Activated T-helper 2 cell treated with anti-CD3 and anti-CD28 coated beads, Interferon-gamma antibody, Interleukin-2, Interleukin-4, amounts not matched to agents 10 μg/mL and 5 μg/mL and 100 μg/mL, durations not matched to agents 14 hours and 24 hours and 36 hours (primary cell): Measurements from ENCODE around the gene GPR139. TPM values are rescaled to one million over a fixed set of nuclear protein-coding genes. Genes with fewer than 3 reads are reported as not detected.

Source experiments
- DNase-seq: peaks from one replicate; pipeline ENCODE4 v3.0.0; 2021; ENCODE audit warnings: low spot score
- H3K27ac Mint-ChIP-seq: one replicate; pipeline ENCODE4 v1.8.0; 2021; ENCODE audit warnings: mixed read lengths
- H3K27me3 Mint-ChIP-seq: one replicate; pipeline ENCODE4 v1.8.0; 2021; ENCODE audit warnings: low read depth, mixed read lengths
- H3K36me3 Mint-ChIP-seq: one replicate; pipeline ENCODE4 v1.8.0; 2021; ENCODE audit warnings: low read depth, mixed read lengths
- H3K4me1 Mint-ChIP-seq: one replicate; pipeline ENCODE4 v1.8.0; 2021; ENCODE audit warnings: low read depth, mixed read lengths
- H3K4me3 Mint-ChIP-seq: one replicate; pipeline ENCODE4 v1.8.0; 2021; ENCODE audit warnings: low read depth, mild to moderate bottlenecking, moderate library complexity, mixed read lengths
- H3K9me3 Mint-ChIP-seq: one replicate; pipeline ENCODE4 v1.8.0; 2021; ENCODE audit warnings: mixed read lengths
- intact Hi-C: fragments of 100-400 bp; cut with micrococcal nuclease; formaldehyde crosslinking; loops from one replicate; pipeline ENCODE4 v1.15.1; 2023
- total RNA-seq: library from RNA; stranded (reverse); gene quantifications from 2 replicates; pipeline ENCODE4 v1.2.3, GENCODE V29; 2022

GPR139 gene
- total RNA-seq, 1 donor from 2014 or later: not detected

- DNase-seq: no peak
- H3K27me3 Mint-ChIP-seq: peaks cover 15% of the 10 kb centered on the region
- no peak overlapping the region for H3K4me3 Mint-ChIP-seq
- intact Hi-C loops: no loop called here
- no peaks in the 10 kb centered on the region for H3K36me3 Mint-ChIP-seq
- no peak overlapping the region for H3K27ac Mint-ChIP-seq
- no peaks in the 10 kb centered on the region for H3K9me3 Mint-ChIP-seq
- no peaks in the 10 kb centered on the region for H3K4me1 Mint-ChIP-seq
Observed at GRCh38 chr16:20079106-20079505, 5.4 kb upstream of the GPR139 start.

- no peak overlapping the region for H3K27ac Mint-ChIP-seq
- no peaks in the 10 kb centered on the region for H3K9me3 Mint-ChIP-seq
- H3K36me3 Mint-ChIP-seq: no peaks in the 10 kb centered on the region
- DNase-seq: no peak
- intact Hi-C loops: no loop called here
- H3K27me3 Mint-ChIP-seq: peaks cover 25% of the 10 kb centered on the region
- no peak overlapping the region for H3K4me3 Mint-ChIP-seq
- no peaks in the 10 kb centered on the region for H3K4me1 Mint-ChIP-seq
Observed at GRCh38 chr16:20075243-20075642, 1.6 kb upstream of the GPR139 start.

- intact Hi-C loops: no loop called here
- Mint-ChIP-seq H3K4me1 (no peaks in the 10 kb centered on the region), H3K36me3 (no peaks in the 10 kb centered on the region), H3K4me3 (no peak overlapping the region), H3K27me3 (peaks cover 25% of the 10 kb centered on the region), H3K27ac (no peak overlapping the region), H3K9me3 (no peaks in the 10 kb centered on the region)
- DNase-seq: no peak
Observed at GRCh38 chr16:20074099-20074991, 655 bp upstream of the GPR139 start.

GRCh38 chr16:20072874-20073202 is 852 bp downstream of the GPR139 start:
- Mint-ChIP-seq H3K27me3 (peaks cover 25% of the 10 kb centered on the region), H3K4me1 (no peaks in the 10 kb centered on the region), H3K4me3 (no peak overlapping the region), H3K36me3 (no peaks in the 10 kb centered on the region), H3K9me3 (peaks cover 12% of the 10 kb centered on the region), H3K27ac (no peak overlapping the region)
- intact Hi-C loops: no loop called here
- DNase-seq: no peak

GRCh38 chr16:20072146-20072873 is 1.4 kb downstream of the GPR139 start:
- H3K27ac Mint-ChIP-seq: no peak overlapping the region
- no peak overlapping the region for H3K4me3 Mint-ChIP-seq
- intact Hi-C loops: no loop called here
- H3K27me3 Mint-ChIP-seq: peaks cover 25% of the 10 kb centered on the region
- no peak for DNase-seq
- H3K36me3 Mint-ChIP-seq: no peaks in the 10 kb centered on the region
- H3K4me1 Mint-ChIP-seq: no peaks in the 10 kb centered on the region
- H3K9me3 Mint-ChIP-seq: peaks cover 15% of the 10 kb centered on the region

GRCh38 chr16:20064931-20065330 is 8.8 kb downstream of the GPR139 start:
- DNase-seq: no peak
- intact Hi-C loops: no loop called here
- Mint-ChIP-seq H3K4me1 (no peaks in the 10 kb centered on the region), H3K9me3 (peaks cover 15% of the 10 kb centered on the region), H3K36me3 (no peaks in the 10 kb centered on the region), H3K27me3 (no peaks in the 10 kb centered on the region), H3K4me3 (no peak overlapping the region), H3K27ac (no peak overlapping the region)

GRCh38 chr16:20064520-20064919 is 9.2 kb downstream of the GPR139 start:
- Mint-ChIP-seq H3K4me3 (no peak overlapping the region), H3K27ac (no peak overlapping the region), H3K27me3 (no peaks in the 10 kb centered on the region), H3K4me1 (no peaks in the 10 kb centered on the region), H3K36me3 (no peaks in the 10 kb centered on the region), H3K9me3 (peaks cover 15% of the 10 kb centered on the region)
- no peak for DNase-seq
- intact Hi-C loops: no loop called here

GRCh38 chr16:20061132-20061531 is 12.6 kb downstream of the GPR139 start:
- H3K27me3 Mint-ChIP-seq: no peaks in the 10 kb centered on the region
- intact Hi-C loops: no loop called here
- H3K4me1 Mint-ChIP-seq: no peaks in the 10 kb centered on the region
- DNase-seq: no peak
- no peak overlapping the region for H3K4me3 Mint-ChIP-seq
- no peaks in the 10 kb centered on the region for H3K36me3 Mint-ChIP-seq
- no peaks in the 10 kb centered on the region for H3K9me3 Mint-ChIP-seq
- no peak overlapping the region for H3K27ac Mint-ChIP-seq

GRCh38 chr16:20056436-20056835 is 17.3 kb downstream of the GPR139 start:
- no peak overlapping the region for H3K4me3 Mint-ChIP-seq
- no peak for DNase-seq
- H3K9me3 Mint-ChIP-seq: no peaks in the 10 kb centered on the region
- H3K27ac Mint-ChIP-seq: no peak overlapping the region
- intact Hi-C loops: no loop called here
- no peaks in the 10 kb centered on the region for H3K36me3 Mint-ChIP-seq
- H3K4me1 Mint-ChIP-seq: no peaks in the 10 kb centered on the region
- H3K27me3 Mint-ChIP-seq: no peaks in the 10 kb centered on the region

GRCh38 chr16:20053336-20053735 is 20.4 kb downstream of the GPR139 start:
- no peak for DNase-seq
- Mint-ChIP-seq H3K4me1 (no peaks in the 10 kb centered on the region), H3K27ac (no peak overlapping the region), H3K27me3 (no peaks in the 10 kb centered on the region), H3K36me3 (no peaks in the 10 kb centered on the region), H3K9me3 (no peaks in the 10 kb centered on the region), H3K4me3 (no peak overlapping the region)
- intact Hi-C loops: no loop called here

- H3K36me3 Mint-ChIP-seq: no peaks in the 10 kb centered on the region
- H3K27me3 Mint-ChIP-seq: no peaks in the 10 kb centered on the region
- no peak for DNase-seq
- no peaks in the 10 kb centered on the region for H3K9me3 Mint-ChIP-seq
- H3K4me3 Mint-ChIP-seq: no peak overlapping the region
- no peaks in the 10 kb centered on the region for H3K4me1 Mint-ChIP-seq
- intact Hi-C loops: no loop called here
- no peak overlapping the region for H3K27ac Mint-ChIP-seq
Observed at GRCh38 chr16:20051611-20052010, 22.1 kb downstream of the GPR139 start.

- Mint-ChIP-seq H3K9me3 (no peaks in the 10 kb centered on the region), H3K4me3 (no peak overlapping the region), H3K4me1 (no peaks in the 10 kb centered on the region), H3K27ac (no peak overlapping the region), H3K27me3 (no peaks in the 10 kb centered on the region), H3K36me3 (no peaks in the 10 kb centered on the region)
- no peak for DNase-seq
- intact Hi-C loops: no loop called here
Observed at GRCh38 chr16:20051147-20051546, 22.5 kb downstream of the GPR139 start.

- H3K4me3 Mint-ChIP-seq: no peak overlapping the region
- intact Hi-C loops: no loop called here
- DNase-seq: no peak
- H3K9me3 Mint-ChIP-seq: no peaks in the 10 kb centered on the region
- H3K4me1 Mint-ChIP-seq: no peaks in the 10 kb centered on the region
- no peak overlapping the region for H3K27ac Mint-ChIP-seq
- no peaks in the 10 kb centered on the region for H3K27me3 Mint-ChIP-seq
- H3K36me3 Mint-ChIP-seq: no peaks in the 10 kb centered on the region
Observed at GRCh38 chr16:20049831-20050230, 23.9 kb downstream of the GPR139 start.
